PFSK-1 (cell line): Measurements from ENCODE around the gene RPTOR.

ENCODE experiments used
- FOXP2 ChIP-seq: optimal IDR thresholded peaks from 2 replicates; pipeline ENCODE3; 2011; ENCODE audit warnings: borderline replicate concordance, control low read depth, inconsistent platforms; ENCODE audit not compliant: insufficient read depth; ENCODE audit errors: extremely low read length, extremely low read depth
- POLR2AphosphoS5 ChIP-seq: IDR thresholded peaks from 2 replicates; pipeline ENCODE4 v1.6.1; 2012; ENCODE audit warnings: low read depth, mild to moderate bottlenecking, control low read depth, low read length, moderate library complexity
- REST ChIP-seq, 2 experiments: IDR thresholded peaks; 2 replicates each; pipeline versions ENCODE4 v1.6.1 to v1.8.0; 2011 to 2012; ENCODE audit warnings: low read depth in 2 of 2, low read length in 2 of 2, control low read depth in 1 of 2, inconsistent platforms in 1 of 2, mild to moderate bottlenecking in 1 of 2, moderate library complexity in 1 of 2; ENCODE audit not compliant: insufficient read depth in 1 of 2
- SIN3A ChIP-seq: IDR thresholded peaks from 2 replicates; pipeline ENCODE4 v1.6.1; 2012; ENCODE audit warnings: mild to moderate bottlenecking, low read length, moderate library complexity, borderline replicate concordance; ENCODE audit not compliant: insufficient read depth
- TAF1 ChIP-seq: IDR thresholded peaks from 2 replicates; pipeline ENCODE4 v1.6.1; 2012; ENCODE audit warnings: low read length, control low read depth, borderline replicate concordance; ENCODE audit not compliant: insufficient read depth

RPTOR gene

GRCh38 chr17:80861418-80861815, 316.8 kb downstream of the RPTOR start:
- no peak for TF ChIP-seq FOXP2
- no peak for TF ChIP-seq SIN3A
- no peak for TF ChIP-seq REST (IDR thresholded peaks at IDR 0.05; ENCODE audit: insufficient read depth in 1 of 2, low read depth in 2 of 2, low read length in 2 of 2)
- no peak for TF ChIP-seq TAF1
- no peak for TF ChIP-seq POLR2AphosphoS5

GRCh38 chr17:80861892-80862291, 317.3 kb downstream of the RPTOR start:
- TF ChIP-seq SIN3A (no peak), POLR2AphosphoS5 (no peak), FOXP2 (no peak), TAF1 (no peak)

GRCh38 chr17:80862481-80862961, 317.9 kb downstream of the RPTOR start:
- TF ChIP-seq SIN3A (no peak), REST (IDR thresholded peaks at IDR 0.05; ENCODE audit: insufficient read depth in 1 of 2, low read depth in 2 of 2, low read length in 2 of 2) (no peak), POLR2AphosphoS5 (no peak), TAF1 (no peak), FOXP2 (no peak)

GRCh38 chr17:80862978-80863377, 318.3 kb downstream of the RPTOR start:
- no peak for TF ChIP-seq POLR2AphosphoS5
- no peak for TF ChIP-seq TAF1
- no peak for TF ChIP-seq FOXP2
- no peak for TF ChIP-seq SIN3A

GRCh38 chr17:80863626-80864025, 319.0 kb downstream of the RPTOR start:
- TF ChIP-seq TAF1 (no peak), FOXP2 (no peak), SIN3A (no peak), REST (IDR thresholded peaks at IDR 0.05; ENCODE audit: insufficient read depth in 1 of 2, low read depth in 2 of 2, low read length in 2 of 2) (no peak), POLR2AphosphoS5 (no peak)

- no peak for TF ChIP-seq SIN3A
- TF ChIP-seq POLR2AphosphoS5 = no peak
- TF ChIP-seq REST (IDR thresholded peaks at IDR 0.05; ENCODE audit: insufficient read depth in 1 of 2, low read depth in 2 of 2, low read length in 2 of 2) = no peak
- TF ChIP-seq TAF1 = no peak
- TF ChIP-seq FOXP2 = no peak
These were observed 320.1 kb downstream of the RPTOR start for GRCh38 chr17:80864751-80865150.
